HG03039 (cell line): ENCODE results near the gene FAM13B.

Experiments
- ATAC-seq: cut with Tn5 transposase; IDR thresholded peaks from one replicate; pipeline ENCODE4 v1.9.1; 2021; ENCODE audit warnings: mild to moderate bottlenecking, moderate library complexity; ENCODE audit not compliant: unreplicated experiment

The FAM13B gene

GRCh38 chr5:137901011-137901817 is 131.7 kb downstream of the FAM13B start:
- no peak for ATAC-seq

DNA sequence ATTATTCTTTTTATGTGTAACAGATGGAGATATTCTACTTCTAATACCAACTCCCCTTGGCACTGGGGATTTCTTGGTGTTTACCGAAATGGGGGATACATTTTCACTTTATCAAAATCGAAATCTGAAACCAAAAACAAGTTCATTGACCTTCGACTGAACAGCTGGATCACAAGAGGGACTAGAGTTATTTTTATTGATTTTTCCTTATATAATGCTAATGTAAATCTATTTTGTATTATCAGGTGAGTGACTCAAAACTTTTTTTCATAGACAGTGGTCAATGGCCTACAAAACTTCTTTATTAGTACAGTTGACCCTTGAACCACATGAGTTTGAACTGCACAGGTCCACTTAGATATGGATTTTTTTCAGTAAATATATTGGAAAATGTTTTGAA is 133.4 kb downstream of the FAM13B start:
- ATAC-seq, result no peak

DNA sequence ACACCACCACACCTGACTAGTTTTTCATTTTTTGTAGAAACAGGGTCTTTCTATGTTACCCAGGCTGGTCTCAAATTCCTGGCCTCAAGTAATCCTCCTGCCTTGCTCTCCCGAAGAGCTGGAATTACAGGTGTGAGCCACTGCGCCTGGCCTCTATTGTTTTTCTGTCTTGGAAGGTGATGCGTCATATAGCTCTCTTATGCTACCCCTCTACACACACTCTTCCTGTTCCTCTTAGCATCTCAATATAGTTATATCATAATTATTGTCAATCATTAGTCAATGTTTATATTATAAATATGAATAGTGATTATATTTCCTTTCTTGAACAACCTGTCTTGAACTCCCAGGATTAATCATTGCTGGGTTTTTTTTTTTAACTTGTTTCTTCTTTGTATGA is 136.3 kb downstream of the FAM13B start:
- ATAC-seq, result no peak

GRCh38 chr5:137894586-137894985 is 138.3 kb downstream of the FAM13B start:
- ATAC-seq, result no peak

DNA sequence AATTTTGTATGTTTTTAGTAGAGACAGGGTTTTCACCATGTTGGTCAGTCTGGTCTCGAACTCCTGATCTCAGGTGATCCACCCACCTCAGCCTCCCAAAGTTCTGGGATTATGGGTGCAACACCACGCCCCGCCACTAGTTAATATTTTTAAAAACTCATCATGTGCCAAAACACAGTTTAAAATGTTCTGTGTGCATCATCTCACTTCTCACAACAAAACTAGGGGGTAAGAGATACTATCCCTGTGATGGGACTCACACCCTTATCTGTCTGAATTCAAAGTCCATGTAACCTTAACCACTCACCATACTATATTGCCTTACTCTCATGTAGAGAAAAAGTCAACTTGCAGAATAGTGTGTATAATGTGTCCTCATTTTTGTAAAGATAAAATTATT is 141.0 kb downstream of the FAM13B start:
- ATAC-seq, result no peak

DNA sequence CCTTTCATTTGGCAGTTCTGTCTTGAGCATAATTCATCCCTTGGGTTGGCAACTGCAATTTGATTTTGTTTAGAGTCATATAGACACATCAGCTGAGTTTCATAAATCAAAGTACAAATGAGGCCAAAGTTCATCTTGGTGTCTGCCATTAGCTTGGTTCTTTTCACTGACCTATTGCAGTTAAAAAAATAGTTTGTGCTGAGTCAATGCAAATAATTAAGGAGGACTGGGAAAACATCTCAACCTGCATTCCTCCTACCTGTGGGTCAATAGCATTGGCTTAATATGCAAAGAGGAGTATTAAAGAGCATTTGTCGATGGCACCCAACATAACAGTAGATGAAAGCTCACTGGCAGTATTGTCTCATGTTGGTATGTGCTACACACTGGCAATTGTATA is 142.0 kb downstream of the FAM13B start:
- no peak for ATAC-seq

DNA sequence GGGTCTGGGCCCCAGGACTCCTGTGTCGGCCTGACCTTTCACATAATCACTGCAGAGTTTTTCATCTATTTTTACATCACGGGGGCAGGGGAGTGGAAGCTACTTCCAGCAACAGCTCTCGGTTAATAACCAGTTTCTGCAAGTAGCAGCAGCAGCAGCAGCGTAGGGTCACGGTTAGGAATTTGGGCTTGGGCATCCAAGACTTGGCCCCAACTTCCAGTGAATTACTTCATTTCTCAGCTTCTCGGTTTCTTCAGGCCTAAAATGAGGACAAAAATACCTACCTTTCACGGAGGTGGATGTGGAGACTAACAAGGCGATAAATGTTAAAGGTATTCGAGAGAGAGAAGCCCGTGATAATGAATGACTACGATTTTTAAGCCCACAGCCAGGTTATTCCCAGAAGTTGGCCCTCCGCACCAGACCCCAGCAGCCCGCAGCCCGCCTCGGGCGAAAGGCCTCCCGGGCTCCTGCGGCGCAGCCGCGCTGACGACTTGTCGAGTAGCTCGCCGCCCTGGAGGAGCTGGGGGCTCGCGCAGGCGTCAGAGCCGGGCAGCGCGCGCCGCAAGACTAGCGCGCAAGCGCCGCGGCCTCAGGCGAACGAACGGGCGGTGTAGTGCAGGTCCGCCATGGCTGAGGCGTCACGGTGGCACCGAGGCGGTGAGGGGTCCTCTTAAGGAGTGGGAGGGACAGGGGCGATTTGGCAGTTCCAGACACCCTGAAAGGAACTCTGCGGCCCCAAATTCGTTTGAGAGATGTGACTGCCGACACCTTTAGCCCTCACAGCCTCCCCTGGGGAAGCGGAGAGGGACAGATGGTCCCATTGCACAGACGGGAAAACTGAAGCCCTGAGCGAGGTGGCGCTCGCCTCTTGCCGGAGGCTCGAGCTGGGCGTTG is 143.8 kb downstream of the FAM13B start, which contains the start of gene PKD2L2:
Gene PKD2L2 (plus strand): TSS at position 595 of the 897 bp plus-strand sequence. CDS start 35 bp downstream, at position 630.
- ATAC-seq, result peak; percentile 91

DNA sequence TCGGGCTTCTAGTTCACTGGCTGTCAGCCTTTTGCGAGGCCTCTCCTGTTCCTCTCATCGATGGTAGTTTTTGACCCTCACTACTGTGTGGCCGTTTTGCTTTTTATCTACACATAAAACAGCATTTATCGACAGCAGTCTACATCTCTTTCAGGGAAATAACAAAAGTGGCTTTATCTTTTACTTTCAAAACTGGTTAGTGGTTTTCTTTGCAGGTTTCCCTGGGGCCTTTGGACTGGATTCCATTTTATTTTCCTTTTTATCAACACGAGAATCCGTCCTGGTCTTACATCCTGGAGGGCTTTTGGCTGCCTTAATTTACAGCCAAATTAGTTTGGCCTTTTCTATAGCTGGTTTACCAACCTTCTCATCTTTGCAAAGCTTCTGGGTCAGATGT is 144.4 kb downstream of the FAM13B start:
- ATAC-seq, result no peak
